Measurements from ENCODE around the gene TAS1R1. TPM values are rescaled to one million over a fixed set of nuclear protein-coding genes. Genes with fewer than 3 reads are reported as not detected.

The TAS1R1 gene
- total and polyA plus RNA-seq, 9 of the 15 experiments (the other 6 are each of a cell fraction or from before 2014, with no cell fraction given) = 0.06 TPM; not detected in 8

GRCh38 chr1:6547301-6547700, 7.8 kb upstream of the TAS1R1 start:
- Histone ChIP-seq H3K27me3 (ENCODE audit: control insufficient read depth in 2 of 2, insufficient read depth in 2 of 2, low read length in 2 of 2) (no peaks in the 10 kb centered on the region), H3K4me2 (ENCODE audit: insufficient read depth, low read length) (no peak overlapping the region), H3K79me2 (ENCODE audit: control insufficient read depth, insufficient read depth, low read length) (peaks cover 19% of the 10 kb centered on the region), H3K9me3 (replicated peaks; ENCODE audit: control insufficient read depth, insufficient read depth, low read depth, low read length) (no peaks in the 10 kb centered on the region), H3K9me1 (ENCODE audit: control insufficient read depth, insufficient read depth, low read length) (no peaks in the 10 kb centered on the region), H4K20me1 (replicated peaks; ENCODE audit: control insufficient read depth, insufficient read depth, low read length) (0 out of 2 replicates have a peak, but pooled peaks cover 6% of the 10 kb centered on the region), H3K27ac (ENCODE audit: extremely low read depth, low read depth, low read length) (no peak overlapping the region), H3K4me3 (no peak overlapping the region), H2AFZ (ENCODE audit: low read depth, low read length) (no peak overlapping the region), H3K9ac (ENCODE audit: insufficient read depth in 1 of 2, low read depth in 2 of 2, low read length in 2 of 2) (no peak overlapping the region), H3K4me1 (replicated peaks in 1 of 2; ENCODE audit: control insufficient read depth in 2 of 2, insufficient read depth in 2 of 2, low read length in 2 of 2) (no peaks in the 10 kb centered on the region), H3K36me3 (ENCODE audit: control insufficient read depth, insufficient read depth, low read length) (peaks cover 89% of the 10 kb centered on the region)
- no peak for TF ChIP-seq BMI1 (IDR thresholded peaks at IDR 0.05; ENCODE audit: low read length)
- peak; percentile 28; the same call in 1 of the 2 replicates for TF ChIP-seq ZNF384 (IDR thresholded peaks at IDR 0.05; ENCODE audit: low read depth, low read length)
- peak; percentile 67 for TF ChIP-seq ZNF316 (IDR thresholded peaks at IDR 0.05)
- ChIA-PET CTCF (ENCODE audit: low intra/inter-chr PET ratio) (no interaction called here), POLR2A (interaction anchor here (0.6 to 1.3 kb wide), 4 partner anchors 10 to 364 kb away, joined by 3 to 4 read pairs (median 4); no protein-coding TSS in a partner anchor)
- intact Hi-C loops (cut with micrococcal nuclease) (no loop called here), in situ Hi-C loops (cut with MboI) (no loop called here)
- DNase-seq (ENCODE audit: extremely low read depth in 1 of 4, low spot score in 3 of 4) = no peak
- no TSS peak for BruUV-seq (replicated peaks)
- 92% methylated on average over 4 of the region's 4 CpGs for WGBS (ENCODE audit: insufficient coverage, low coverage, missing lambda C conversion rate)
- ATAC-seq = no peak
- FAIRE-seq = no peak

GRCh38 chr1:6554031-6554906, 838 bp upstream of the TAS1R1 start, which contains the start of gene NOL9:
TSS of gene NOL9 (minus strand) at chr1:6554513. CDS start at chr1:6554502, 11 bp downstream.
- H3K79me2 ChIP-seq (ENCODE audit: control insufficient read depth, insufficient read depth, low read length) = peaks cover 35% of the 10 kb centered on the region
- peak; percentile 98 for ATAC-seq
- peak within 1 kb of the TSS; percentile 89 for H3K4me2 ChIP-seq (ENCODE audit: insufficient read depth, low read length)
- FAIRE-seq = peak; percentile 89
- peak within 1 kb of the TSS; percentile 94 for H2AFZ ChIP-seq (ENCODE audit: low read depth, low read length)
- peak within 1 kb of the TSS; percentile 85 for H3K27ac ChIP-seq (ENCODE audit: extremely low read depth, low read depth, low read length)
- DNase-seq (ENCODE audit: extremely low read depth in 1 of 4, low spot score in 3 of 4) = peak; percentile 98 to 99 (median 98)
- H3K4me1 ChIP-seq (replicated peaks in 1 of 2; ENCODE audit: control insufficient read depth in 2 of 2, insufficient read depth in 2 of 2, low read length in 2 of 2) = peaks cover 14 to 24% of the 10 kb centered on the region in 2 experiments; a peak in 4 of 5 replicates
- ChIA-PET CTCF (ENCODE audit: low intra/inter-chr PET ratio) (interaction anchor here (0.6 to 1.1 kb wide), 6 partner anchors 27 to 89 kb away, joined by 3 to 4 read pairs (median 3); no protein-coding TSS in a partner anchor), POLR2A (interaction anchor here (0.7 to 1.5 kb wide), 17 partner anchors 12 to 162 kb away, joined by 3 to 9 read pairs (median 4); partner anchors contain the start of genes ACOT7 and ZBTB48)
- H3K9ac ChIP-seq (ENCODE audit: insufficient read depth in 1 of 2, low read depth in 2 of 2, low read length in 2 of 2) = peak within 1 kb of the TSS; percentile 94 to 97
- no peaks in the 10 kb centered on the region for H3K9me1 ChIP-seq (ENCODE audit: control insufficient read depth, insufficient read depth, low read length)
- no peaks in the 10 kb centered on the region for H3K9me3 ChIP-seq (replicated peaks; ENCODE audit: control insufficient read depth, insufficient read depth, low read depth, low read length)
- H3K36me3 ChIP-seq (ENCODE audit: control insufficient read depth, insufficient read depth, low read length) = peaks cover 30% of the 10 kb centered on the region
- BruUV-seq (replicated peaks) = no TSS peak
- no peaks in the 10 kb centered on the region for H3K27me3 ChIP-seq (ENCODE audit: control insufficient read depth in 2 of 2, insufficient read depth in 2 of 2, low read length in 2 of 2)
- intact Hi-C loops (cut with micrococcal nuclease) = loop anchor here (1.0 to 2.0 kb wide), 4 partner anchors 25 to 80 kb away; partner anchors contain the start of gene ZBTB48
- in situ Hi-C loops (cut with MboI) = no loop called here
- 2% methylated on average over 87 of the region's 87 CpGs for WGBS (ENCODE audit: insufficient coverage, low coverage, missing lambda C conversion rate)
- H4K20me1 ChIP-seq (replicated peaks; ENCODE audit: control insufficient read depth, insufficient read depth, low read length) = no peaks in the 10 kb centered on the region; the same call in 1 of the 2 replicates
- H3K4me3 ChIP-seq = peak within 1 kb of the TSS; percentile 99
- no peak for TF ChIP-seq ZNF174 (CRISPR knock-in tag; IDR thresholded peaks at IDR 0.05)
- TF ChIP-seq ZNF785 (CRISPR knock-in tag; IDR thresholded peaks at IDR 0.05) = no peak
- no peak for TF ChIP-seq THRA (IDR thresholded peaks at IDR 0.05)
- TF ChIP-seq PTBP1 (IDR thresholded peaks at IDR 0.05; ENCODE audit: low read depth, low read length) = no peak
- TF ChIP-seq SIN3B (IDR thresholded peaks at IDR 0.05; ENCODE audit: low read depth) = peak; percentile 100
- TF ChIP-seq, protein P1, sequence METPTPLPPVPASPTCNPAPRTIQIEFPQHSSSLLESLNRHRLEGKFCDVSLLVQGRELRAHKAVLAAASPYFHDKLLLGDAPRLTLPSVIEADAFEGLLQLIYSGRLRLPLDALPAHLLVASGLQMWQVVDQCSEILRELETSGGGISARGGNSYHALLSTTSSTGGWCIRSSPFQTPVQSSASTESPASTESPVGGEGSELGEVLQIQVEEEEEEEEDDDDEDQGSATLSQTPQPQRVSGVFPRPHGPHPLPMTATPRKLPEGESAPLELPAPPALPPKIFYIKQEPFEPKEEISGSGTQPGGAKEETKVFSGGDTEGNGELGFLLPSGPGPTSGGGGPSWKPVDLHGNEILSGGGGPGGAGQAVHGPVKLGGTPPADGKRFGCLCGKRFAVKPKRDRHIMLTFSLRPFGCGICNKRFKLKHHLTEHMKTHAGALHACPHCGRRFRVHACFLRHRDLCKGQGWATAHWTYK (CRISPR knock-in tag; IDR thresholded peaks at IDR 0.05) = peak; percentile 31; the same call in 1 of the 2 replicates
